ENCODE data around the gene ASCC3.

Gene ASCC3

GRCh38 chr6:100458841-100459591, 422.1 kb downstream of the ASCC3 start:
- Histone ChIP-seq H3K27me3 (ENCODE audit: insufficient read depth, low read length) (peaks cover 100% of the 10 kb centered on the region), H3K9me3 (ENCODE audit: insufficient read depth, low read depth, low read length) (no peaks in the 10 kb centered on the region; the same call in 1 of the 2 replicates), H3K27ac (ENCODE audit: low read length) (no peak overlapping the region), H3K4me1 (ENCODE audit: insufficient read depth, low read length) (peaks cover 12% of the 10 kb centered on the region; the same call in 1 of the 2 replicates), H3K4me3 (ENCODE audit: low read length) (no peak overlapping the region), H3K36me3 (ENCODE audit: insufficient read depth, low read depth, low read length) (no peaks in the 10 kb centered on the region), H3K9ac (ENCODE audit: low read depth, low read length) (no peak overlapping the region)
